ENCODE results near the gene IFT27.

The IFT27 gene

GRCh38 chr22:36796552-36797175, 20.7 kb upstream of the IFT27 start:
- DNase-seq = no peak

GRCh38 chr22:36795633-36796032, 19.7 kb upstream of the IFT27 start:
- no peak for DNase-seq

- peak; percentile 31 for DNase-seq
Measured at GRCh38 chr22:36790648-36791047, 14.7 kb upstream of the IFT27 start.

- DNase-seq = no peak
Measured at GRCh38 chr22:36787204-36787988, 11.5 kb upstream of the IFT27 start.

DNA sequence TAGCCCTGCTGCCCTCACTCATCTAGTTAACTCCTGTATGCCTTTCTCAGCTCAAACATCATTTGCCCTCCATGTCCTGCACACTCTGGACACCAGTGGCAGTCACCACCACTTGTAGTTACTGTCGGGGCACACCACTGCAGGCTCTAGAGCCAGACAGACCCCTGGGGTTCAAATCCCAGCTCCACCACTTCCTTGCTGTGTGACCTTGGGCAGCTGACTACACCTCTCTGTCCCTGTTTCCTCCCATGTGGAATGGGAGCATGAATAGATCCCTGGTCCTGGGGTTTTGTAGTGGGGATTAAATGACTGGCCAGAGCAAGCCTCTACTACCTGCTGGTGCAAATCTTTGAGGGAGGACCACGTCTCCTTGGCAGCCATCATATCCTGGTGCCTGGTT, 7.8 kb upstream of the IFT27 start:
- no peak for DNase-seq

GRCh38 chr22:36781656-36782627, 6.0 kb upstream of the IFT27 start:
- peak; percentile 88 for DNase-seq

DNA sequence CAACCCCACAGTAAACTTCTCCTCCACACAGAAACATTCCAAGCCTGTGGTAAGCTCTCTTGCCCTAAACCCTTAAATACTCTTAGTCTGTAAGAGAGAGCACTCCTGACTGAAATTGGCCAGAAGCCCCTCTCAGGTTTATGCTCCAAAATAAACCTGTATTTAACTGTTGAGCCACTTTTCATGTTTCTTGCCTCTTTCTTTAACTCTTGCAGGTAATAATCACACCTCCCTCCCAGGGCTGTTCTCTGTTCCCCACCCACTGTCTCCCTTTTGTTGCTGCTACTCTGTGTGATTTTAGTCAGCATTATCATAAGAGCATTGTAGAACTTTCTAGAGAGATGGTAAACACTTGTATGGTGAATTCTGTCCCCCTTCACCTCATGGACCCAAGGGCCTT, 2.1 kb upstream of the IFT27 start:
- no peak for DNase-seq

GRCh38 chr22:36776722-36777121, 803 bp upstream of the IFT27 start:
- no peak for DNase-seq

DNA sequence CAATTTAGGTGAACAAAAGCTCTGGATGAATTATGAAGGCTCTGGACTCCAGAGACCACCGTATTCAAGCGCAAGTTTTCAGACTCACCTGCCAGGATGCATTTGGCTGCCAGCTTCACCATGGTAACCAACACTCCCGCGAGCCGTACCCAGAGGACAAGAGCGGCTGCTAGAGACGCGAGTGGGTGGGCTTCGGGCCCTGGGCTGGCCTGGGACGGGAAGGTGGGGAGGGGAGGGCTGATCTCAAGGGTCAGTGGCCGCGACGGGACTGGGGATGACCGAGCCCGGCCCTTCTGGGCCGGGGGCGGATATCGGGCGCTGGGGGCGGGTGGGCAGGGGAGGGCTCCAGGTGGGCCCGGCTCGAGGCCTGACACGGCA, 344 bp downstream of the IFT27 start:
- no peak for DNase-seq

- DNase-seq = peak; percentile 76
Measured at GRCh38 chr22:36773935-36774334, 2.0 kb downstream of the IFT27 start.

- DNase-seq = no peak
Measured at GRCh38 chr22:36772451-36772850, 3.5 kb downstream of the IFT27 start.

DNA sequence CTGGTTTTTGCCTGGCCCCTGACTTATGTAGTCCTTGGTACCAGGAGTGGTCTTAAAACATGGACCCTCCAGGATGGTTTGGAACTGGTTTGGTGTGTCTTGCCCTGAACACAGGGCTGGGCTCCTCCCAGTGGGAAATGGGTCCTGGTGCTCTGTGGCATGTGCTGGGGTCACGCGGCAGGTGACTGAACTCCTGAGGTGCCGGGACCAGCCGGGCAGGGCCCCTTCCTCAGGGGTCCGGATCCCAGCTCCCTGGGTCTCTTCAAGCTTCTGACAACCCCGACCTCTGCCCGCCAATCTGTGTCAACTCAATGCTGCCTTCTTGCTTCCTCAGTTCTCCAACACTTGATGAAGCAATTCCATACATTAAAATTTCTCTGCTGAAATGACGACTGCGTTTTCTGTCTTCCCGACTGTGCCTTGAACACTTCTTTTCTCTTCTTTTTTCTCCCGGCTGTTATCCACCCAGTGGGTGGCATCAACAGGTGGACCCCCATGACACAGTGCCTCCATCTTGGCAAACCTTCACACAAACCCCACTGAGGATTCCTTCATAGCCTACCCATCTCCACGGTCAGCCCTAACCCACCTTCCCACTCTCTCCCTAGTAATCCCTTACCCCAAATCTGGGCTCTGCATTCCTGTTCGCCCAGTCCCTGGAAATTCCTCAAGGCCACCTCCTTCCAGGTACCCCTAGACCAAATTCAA, 4.4 kb downstream of the IFT27 start:
- DNase-seq = no peak

DNA sequence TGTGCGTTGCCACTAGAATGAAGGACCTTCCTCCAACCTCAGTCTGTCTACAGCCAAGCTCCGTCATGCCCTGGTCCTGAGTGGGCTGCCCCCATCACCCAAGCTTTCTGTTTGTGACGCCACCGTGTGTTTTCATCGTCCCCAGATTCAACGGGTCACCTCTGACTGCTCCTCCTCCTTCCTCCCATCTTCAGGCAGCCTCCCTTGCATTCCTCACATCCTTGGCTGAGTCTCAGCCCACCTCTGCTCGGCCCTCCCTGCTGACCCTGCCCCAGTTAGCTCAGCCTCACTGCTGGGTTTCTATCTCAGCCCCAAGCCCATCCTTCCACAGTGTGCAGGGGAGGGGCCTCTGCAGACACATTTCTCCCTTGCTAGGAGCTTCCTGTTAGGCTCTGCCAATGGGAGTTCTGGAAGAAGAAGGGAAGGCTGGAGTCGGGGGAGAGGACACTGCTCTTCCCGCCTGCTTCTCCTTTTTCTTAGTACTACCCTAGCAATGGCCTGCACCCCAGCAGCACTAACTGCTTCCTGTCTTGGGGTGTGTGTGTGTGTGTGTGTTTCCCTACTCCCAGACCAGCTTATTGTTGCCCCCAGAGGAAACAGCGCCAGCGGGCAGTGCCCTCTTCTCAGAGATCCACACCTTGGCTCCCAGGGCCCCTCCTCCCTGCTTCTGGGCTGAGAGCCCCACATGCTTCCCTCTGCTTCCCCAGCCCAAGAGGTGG, 5.2 kb downstream of the IFT27 start:
- no peak for DNase-seq

GRCh38 chr22:36769541-36770512, 6.1 kb downstream of the IFT27 start:
- DNase-seq = no peak

GRCh38 chr22:36768616-36769015, 7.3 kb downstream of the IFT27 start:
- no peak for DNase-seq

GRCh38 chr22:36768141-36768540, 7.8 kb downstream of the IFT27 start:
- DNase-seq = no peak

GRCh38 chr22:36767035-36767775, 8.7 kb downstream of the IFT27 start:
- DNase-seq = no peak

- DNase-seq = no peak
Measured at GRCh38 chr22:36765943-36766450, 9.9 kb downstream of the IFT27 start.

DNA sequence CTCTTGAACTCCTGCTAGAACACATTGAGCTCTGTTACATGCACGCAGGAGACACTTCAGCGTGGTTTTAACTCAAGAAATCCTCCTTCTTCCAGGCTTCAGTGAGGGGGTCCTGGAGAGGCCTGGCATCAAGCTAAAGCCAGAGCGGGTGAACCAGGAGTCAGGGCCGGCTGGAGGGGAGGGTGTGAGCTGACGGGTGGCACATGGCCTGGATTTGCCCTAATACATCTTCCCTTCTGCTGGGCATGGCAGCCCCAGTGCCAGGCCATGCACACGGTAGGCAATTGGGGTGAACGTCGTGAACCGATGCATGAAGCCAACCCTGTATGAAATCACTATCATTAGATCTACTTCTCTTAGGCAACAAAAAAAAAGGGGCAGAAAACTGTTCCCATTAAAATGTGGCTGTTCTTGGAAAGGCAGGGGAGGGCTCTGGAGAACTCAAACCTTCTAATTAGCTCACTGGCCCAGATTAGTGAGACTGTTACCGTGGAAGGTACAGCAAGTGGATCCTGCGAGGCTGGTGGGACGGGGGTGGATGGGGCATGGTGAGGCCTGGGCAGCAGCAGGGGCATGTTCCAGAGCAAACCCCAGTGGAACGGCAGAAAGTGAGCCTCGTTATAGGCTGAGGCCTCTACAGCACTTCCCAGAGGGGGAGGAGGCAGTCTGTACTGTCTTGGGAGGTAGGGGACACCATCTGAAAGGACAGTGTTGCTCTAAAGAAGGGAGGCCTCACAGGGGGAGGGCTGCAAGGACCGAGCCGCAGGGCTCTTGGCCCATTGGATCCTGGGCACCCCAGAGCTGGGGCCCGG, 10.6 kb downstream of the IFT27 start:
- DNase-seq = no peak
